H9 (cell line): ENCODE data around the gene ASMTL. TPM values are rescaled to one million over a fixed set of nuclear protein-coding genes. Genes with fewer than 3 reads are reported as not detected.

Experiments used
- DNase-seq: peaks from one replicate; pipeline ENCODE4 v3.0.0-alpha.2; 2017
- H2AFZ ChIP-seq: one replicate; pipeline ENCODE4 v1.6.1; 2013; ENCODE audit warnings: mild to moderate bottlenecking, low read length, control low read depth, moderate library complexity
- H2AK5ac ChIP-seq: 2 replicates; pipeline ENCODE4 v1.6.1; 2013; ENCODE audit warnings: low read length, control low read depth, mixed read lengths; ENCODE audit not compliant: insufficient read length
- H2BK120ac ChIP-seq: one replicate; pipeline ENCODE4 v1.6.1; 2013; ENCODE audit warnings: low read depth, mild to moderate bottlenecking, low read length, control low read depth, inconsistent platforms; ENCODE audit not compliant: poor library complexity, severe bottlenecking
- H2BK12ac ChIP-seq: 2 replicates; pipeline ENCODE4 v1.6.1; 2013; ENCODE audit warnings: low read length, control low read depth, mixed read lengths, low read depth; ENCODE audit not compliant: insufficient read length
- H2BK15ac ChIP-seq: 2 replicates; pipeline ENCODE4 v1.6.1; 2013; ENCODE audit warnings: low read depth, low read length, control low read depth
- H2BK20ac ChIP-seq: one replicate; pipeline ENCODE4 v1.6.1; 2013; ENCODE audit warnings: low read depth, mild to moderate bottlenecking, low read length, control low read depth, inconsistent platforms; ENCODE audit not compliant: poor library complexity, severe bottlenecking
- H2BK5ac ChIP-seq: 2 replicates; pipeline ENCODE4 v1.6.1; 2013; ENCODE audit warnings: low read length, control low read depth, mixed read lengths; ENCODE audit not compliant: insufficient read length
- H3K14ac ChIP-seq: 2 replicates; pipeline ENCODE4 v1.6.1; 2013; ENCODE audit warnings: low read length, control low read depth; ENCODE audit not compliant: insufficient read depth
- H3K18ac ChIP-seq: 2 replicates; pipeline ENCODE4 v1.6.1; 2013; ENCODE audit warnings: low read depth, mild to moderate bottlenecking, mixed read lengths, low read length, control low read depth; ENCODE audit not compliant: insufficient read length
- H3K23ac ChIP-seq: 2 replicates; pipeline ENCODE4 v1.6.1; 2013; ENCODE audit warnings: low read length, control low read depth, mixed read lengths, low read depth; ENCODE audit not compliant: insufficient read length
- H3K23me2 ChIP-seq: 2 replicates; pipeline ENCODE4 v1.6.1; 2013; ENCODE audit warnings: low read depth, mild to moderate bottlenecking, mixed read lengths, low read length, control low read depth; ENCODE audit not compliant: insufficient read length, poor library complexity, severe bottlenecking
- H3K27ac ChIP-seq: 2 replicates; pipeline ENCODE4 v1.5.1; 2013; ENCODE audit warnings: low read length, control low read depth, mixed read lengths, low read depth; ENCODE audit not compliant: insufficient read length
- H3K27me3 ChIP-seq: 2 replicates; pipeline ENCODE4 v1.6.1; 2013; ENCODE audit warnings: low read length, control low read depth, inconsistent platforms; ENCODE audit not compliant: insufficient read depth
- H3K4ac ChIP-seq: 2 replicates; pipeline ENCODE4 v1.6.1; 2013; ENCODE audit warnings: low read depth, mild to moderate bottlenecking, control low read depth, inconsistent platforms, low read length, moderate library complexity
- H3K4me1 ChIP-seq: 2 replicates; pipeline ENCODE4 v1.6.1; 2013; ENCODE audit warnings: low read length, control low read depth, inconsistent platforms; ENCODE audit not compliant: insufficient read depth
- H3K4me2 ChIP-seq: 2 replicates; pipeline ENCODE4 v1.6.1; 2013; ENCODE audit warnings: low read length, control low read depth, mixed read lengths; ENCODE audit not compliant: insufficient read length, insufficient read depth
- H3K56ac ChIP-seq: 2 replicates; pipeline ENCODE4 v1.6.1; 2013; ENCODE audit warnings: low read depth, mild to moderate bottlenecking, mixed read lengths, low read length, control low read depth; ENCODE audit not compliant: insufficient read length
- H3K79me1 ChIP-seq: 2 replicates; pipeline ENCODE4 v1.6.1; 2013; ENCODE audit warnings: low read depth, mild to moderate bottlenecking, moderate library complexity, low read length, control low read depth, inconsistent platforms; ENCODE audit not compliant: insufficient read depth, poor library complexity, severe bottlenecking
- H3K79me2 ChIP-seq: 2 replicates; pipeline ENCODE4 v1.6.1; 2013; ENCODE audit warnings: low read length, control low read depth, inconsistent platforms; ENCODE audit not compliant: insufficient read depth
- H3K9ac ChIP-seq: 2 replicates; pipeline ENCODE4 v1.6.1; 2013; ENCODE audit warnings: low read length, control low read depth, mixed read lengths; ENCODE audit not compliant: insufficient read length; ENCODE audit errors: extremely low read depth
- H3K9me3 ChIP-seq: one replicate; pipeline ENCODE4 v1.6.1; 2013; ENCODE audit warnings: low read depth, low read length, inconsistent platforms; ENCODE audit not compliant: control insufficient read depth
- H3T11ph ChIP-seq: one replicate; pipeline ENCODE4 v1.6.1; 2013; ENCODE audit warnings: mild to moderate bottlenecking, low read length, control low read depth, inconsistent platforms
- H4K20me1 ChIP-seq: one replicate; pipeline ENCODE4 v1.6.1; 2013; ENCODE audit not compliant: control insufficient read depth, insufficient read length, insufficient read depth
- H4K5ac ChIP-seq: 2 replicates; pipeline ENCODE4 v1.6.1; 2013; ENCODE audit warnings: low read depth, mild to moderate bottlenecking, mixed read lengths, low read length, control low read depth; ENCODE audit not compliant: insufficient read length
- H4K8ac ChIP-seq: replicated peaks from 2 replicates; pipeline ENCODE4 v1.6.1; 2013; ENCODE audit warnings: low read length, control low read depth, mixed read lengths, low read depth; ENCODE audit not compliant: insufficient read length
- H4K91ac ChIP-seq: 2 replicates; pipeline ENCODE4 v1.6.1; 2013; ENCODE audit warnings: low read depth, mild to moderate bottlenecking, moderate library complexity, mixed read lengths, low read length, control low read depth; ENCODE audit not compliant: insufficient read length
- H3K27ac Mint-ChIP-seq, 3 experiments: 2 replicates in 2 of 3; 3 replicates in 1 of 3; pipeline ENCODE4 v1.8.0; 2020 to 2021; ENCODE audit warnings: mixed read lengths in 3 of 3, mild to moderate bottlenecking in 1 of 3, moderate library complexity in 1 of 3
- H3K27me3 Mint-ChIP-seq: 2 replicates; pipeline ENCODE4 v1.8.0; 2021; ENCODE audit warnings: low read depth, mild to moderate bottlenecking, moderate library complexity, mixed read lengths
- H3K36me3 Mint-ChIP-seq, 3 experiments: 2 replicates in 2 of 3; 3 replicates in 1 of 3; pipeline ENCODE4 v1.8.0; 2020 to 2021; ENCODE audit warnings: low read depth in 3 of 3, mixed read lengths in 3 of 3; ENCODE audit not compliant: insufficient read depth in 1 of 3
- H3K4me1 Mint-ChIP-seq, 2 experiments: 2 replicates each; pipeline ENCODE4 v1.8.0; 2020; ENCODE audit warnings: mixed read lengths in 2 of 2
- H3K4me3 Mint-ChIP-seq, 2 experiments: 2 replicates in 1 of 2; 3 replicates in 1 of 2; pipeline ENCODE4 v1.8.0; 2020 to 2021; ENCODE audit warnings: mild to moderate bottlenecking in 2 of 2, mixed read lengths in 2 of 2, moderate library complexity in 1 of 2
- H3K9me3 Mint-ChIP-seq, 2 experiments: 2 replicates in 1 of 2; 3 replicates in 1 of 2; pipeline ENCODE4 v1.8.0; 2020; ENCODE audit warnings: mild to moderate bottlenecking in 2 of 2, mixed read lengths in 2 of 2, moderate library complexity in 1 of 2
- CTCF ChIP-seq: fragments of 200-600 bp; sonication (generic); conservative IDR thresholded peaks from 3 replicates; pipeline ENCODE4 v1.8.0; 2021; ENCODE audit warnings: antibody characterized with exemption, mild to moderate bottlenecking
- WGBS: extraction: QIAGEN DNeasy Blood & Tissue Kit; methylation state at CpG from one replicate; pipeline ENCODE4 v1.1.7; 2013; ENCODE audit warnings: missing lambda C conversion rate, low lambda C conversion rate, mixed read lengths; ENCODE audit not compliant: insufficient read length; ENCODE audit errors: extremely low coverage; 5-methylcytosine and 5-hydroxymethylcytosine counted together
- total RNA-seq: library from RNA; stranded (reverse); gene quantifications from 2 replicates; pipeline ENCODE4 v1.2.1, GENCODE V29; 2021

Gene ASMTL
- total RNA-seq, 1 experiment from 2014 or later, result 59.8 TPM

GRCh38 chrX:1502241-1502640 is 49.5 kb upstream of the ASMTL start:
- H3K4me3 Mint-ChIP-seq, result no peak overlapping the region
- H2BK20ac ChIP-seq, result no peak overlapping the region
- H2BK12ac ChIP-seq, result no peak overlapping the region
- H3T11ph ChIP-seq, result no peak overlapping the region
- no peaks in the 10 kb centered on the region; a peak in 1 of 5 replicates for H3K9me3 Mint-ChIP-seq
- no peaks in the 10 kb centered on the region for H3K79me1 ChIP-seq
- H2AK5ac ChIP-seq, result no peak overlapping the region
- no peak overlapping the region for H3K9ac ChIP-seq
- no peak overlapping the region for H2BK15ac ChIP-seq
- no peaks in the 10 kb centered on the region for H3K79me2 ChIP-seq
- no peak overlapping the region for H3K23ac ChIP-seq
- no peak overlapping the region for H2BK120ac ChIP-seq
- H3K56ac ChIP-seq, result no peak overlapping the region
- no peak overlapping the region for H3K27ac ChIP-seq
- no peaks in the 10 kb centered on the region for H3K23me2 ChIP-seq
- no peak overlapping the region for H2AFZ ChIP-seq
- no peak overlapping the region for H4K8ac ChIP-seq
- TF ChIP-seq CTCF, result no peak
- no peaks in the 10 kb centered on the region for H3K27me3 ChIP-seq
- DNase-seq, result no peak
- H3K36me3 Mint-ChIP-seq, result no peaks in the 10 kb centered on the region
- H3K14ac ChIP-seq, result no peak overlapping the region
- no peaks in the 10 kb centered on the region for H3K4me1 ChIP-seq
- H2BK5ac ChIP-seq, result no peak overlapping the region
- no peaks in the 10 kb centered on the region for H4K20me1 ChIP-seq
- no peaks in the 10 kb centered on the region for H3K9me3 ChIP-seq
- H3K4me2 ChIP-seq, result no peak overlapping the region
- H4K91ac ChIP-seq, result no peak overlapping the region
- no peak overlapping the region for H3K18ac ChIP-seq
- no peak overlapping the region for H4K5ac ChIP-seq
- H3K27ac Mint-ChIP-seq, result no peak overlapping the region
- no peak overlapping the region for H3K4ac ChIP-seq
- no CpG with 5 or more reads among the region's 12 CpGs for WGBS
- H3K4me1 Mint-ChIP-seq, result no peaks in the 10 kb centered on the region
- no peaks in the 10 kb centered on the region; the same call in 1 of the 2 replicates for H3K27me3 Mint-ChIP-seq
